Testis (tissue), 2 donors: ENCODE results near the gene CTPS1.

ENCODE experiments used
- CTCF ChIP-seq, 3 experiments: fragments of 450-650 bp in 2 of 3; fragments of 200-600 bp in 1 of 3; sonication (generic) in 1 of 3; IDR thresholded peaks; one replicate each; pipeline ENCODE4 v1.5.1; 2016 to 2019; ENCODE audit warnings: antibody characterized with exemption in 3 of 3, mild to moderate bottlenecking in 2 of 3, moderate library complexity in 1 of 3
- POLR2A ChIP-seq: fragments of 450-650 bp; IDR thresholded peaks from one replicate; pipeline ENCODE4 v1.6.1; 2017; ENCODE audit warnings: antibody characterized with exemption, mild to moderate bottlenecking, moderate library complexity

DNA sequence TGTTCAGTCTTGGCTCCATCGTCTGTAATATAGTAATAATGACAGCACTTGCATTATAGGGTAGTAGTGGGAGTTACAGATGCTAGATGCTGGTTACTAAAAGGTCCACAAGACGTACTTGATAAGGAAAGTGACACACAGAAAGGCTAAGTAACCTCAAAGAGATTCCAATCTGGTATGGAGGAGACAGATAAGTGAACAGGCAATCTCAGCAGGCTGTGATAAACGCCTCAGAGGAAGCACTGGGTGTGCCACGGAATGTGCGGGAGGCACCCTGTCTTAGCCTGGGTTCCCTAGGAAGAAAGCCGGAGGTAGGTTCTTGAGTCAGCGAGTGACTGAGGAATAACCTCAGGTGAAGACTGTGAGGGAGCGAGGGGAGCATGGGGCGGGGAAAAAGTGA lies 4.6 kb upstream of the CTPS1 start:
- no peak for TF ChIP-seq CTCF (IDR thresholded peaks at IDR 0.05)
- TF ChIP-seq POLR2A, result no peak
